Glutamatergic neuron (in vitro differentiated cells): ENCODE data around the gene PTPRN2. TPM values are rescaled to one million over a fixed set of nuclear protein-coding genes. Genes with fewer than 3 reads are reported as not detected.
A peak's percentile ranks its signal among the peaks of the same experiment; 100 is the strongest.

Experiments used
- DNase-seq: peaks from one replicate; pipeline ENCODE4 v3.0.0; 2022
- H3K27ac Mint-ChIP-seq: one replicate; pipeline ENCODE4 v1.8.0; 2020; ENCODE audit warnings: mild to moderate bottlenecking, mixed read lengths, inconsistent platforms; ENCODE audit not compliant: unreplicated experiment
- H3K27me3 Mint-ChIP-seq: one replicate; pipeline ENCODE4 v1.8.0; 2020; ENCODE audit warnings: mild to moderate bottlenecking, moderate library complexity, mixed read lengths, inconsistent platforms; ENCODE audit not compliant: unreplicated experiment
- H3K36me3 Mint-ChIP-seq: one replicate; pipeline ENCODE4 v1.8.0; 2020; ENCODE audit warnings: mild to moderate bottlenecking, mixed read lengths, inconsistent platforms; ENCODE audit not compliant: unreplicated experiment
- H3K4me1 Mint-ChIP-seq: one replicate; pipeline ENCODE4 v1.8.0; 2020; ENCODE audit warnings: mild to moderate bottlenecking, low read depth, mixed read lengths, inconsistent platforms; ENCODE audit not compliant: unreplicated experiment
- H3K4me3 Mint-ChIP-seq: one replicate; pipeline ENCODE4 v1.8.0; 2020; ENCODE audit warnings: mild to moderate bottlenecking, mixed read lengths, inconsistent platforms; ENCODE audit not compliant: unreplicated experiment
- H3K9me3 Mint-ChIP-seq: one replicate; pipeline ENCODE4 v1.8.0; 2020; ENCODE audit warnings: mild to moderate bottlenecking, moderate library complexity, mixed read lengths, inconsistent platforms; ENCODE audit not compliant: unreplicated experiment
- CTCF ChIP-seq: fragments of 200-600 bp; sonication (generic); IDR thresholded peaks from one replicate; pipeline ENCODE4 v1.5.0; 2021; ENCODE audit not compliant: partially characterized antibody, unreplicated experiment
- total RNA-seq: library from RNA; stranded (reverse); fragmentation: NEBNext Ultra II Directional; extraction: Animal tissue kit (Norgen Biotek cat#: 25700); gene quantifications from one replicate; pipeline ENCODE4 v1.2.1, GENCODE V29; 2021; ENCODE audit not compliant: unreplicated experiment

Gene PTPRN2
- total RNA-seq, 1 donor from 2014 or later, result 49.0 TPM

- Mint-ChIP-seq H3K4me1 (peaks cover 10% of the 10 kb centered on the region), H3K36me3 (peaks cover 29% of the 10 kb centered on the region), H3K27ac (no peak overlapping the region), H3K27me3 (peaks cover 11% of the 10 kb centered on the region), H3K4me3 (no peak overlapping the region), H3K9me3 (peaks cover 37% of the 10 kb centered on the region)
- TF ChIP-seq CTCF, result no peak
- DNase-seq, result no peak
Observed at GRCh38 chr7:157767506-157768197, 820.0 kb downstream of the PTPRN2 start.

- peak overlapping the region; percentile 35 for H3K27ac Mint-ChIP-seq
- no peak for DNase-seq
- TF ChIP-seq CTCF, result no peak
- peaks cover 4% of the 10 kb centered on the region for H3K27me3 Mint-ChIP-seq
- no peak overlapping the region for H3K4me3 Mint-ChIP-seq
- H3K36me3 Mint-ChIP-seq, result peaks cover 19% of the 10 kb centered on the region
- peaks cover 10% of the 10 kb centered on the region for H3K4me1 Mint-ChIP-seq
- H3K9me3 Mint-ChIP-seq, result peaks cover 26% of the 10 kb centered on the region
Observed at GRCh38 chr7:157766098-157766497, 821.5 kb downstream of the PTPRN2 start.

- no peak for TF ChIP-seq CTCF
- H3K27me3 Mint-ChIP-seq, result peaks cover 7% of the 10 kb centered on the region
- DNase-seq, result no peak
- no peak overlapping the region for H3K27ac Mint-ChIP-seq
- H3K4me3 Mint-ChIP-seq, result no peak overlapping the region
- peaks cover 15% of the 10 kb centered on the region for H3K36me3 Mint-ChIP-seq
- peaks cover 10% of the 10 kb centered on the region for H3K4me1 Mint-ChIP-seq
- H3K9me3 Mint-ChIP-seq, result peaks cover 29% of the 10 kb centered on the region
Observed at GRCh38 chr7:157764946-157765537, 822.6 kb downstream of the PTPRN2 start.

- peaks cover 7% of the 10 kb centered on the region for H3K4me1 Mint-ChIP-seq
- no peak overlapping the region for H3K27ac Mint-ChIP-seq
- H3K36me3 Mint-ChIP-seq, result peaks cover 14% of the 10 kb centered on the region
- H3K27me3 Mint-ChIP-seq, result peaks cover 11% of the 10 kb centered on the region
- DNase-seq, result no peak
- no peak overlapping the region for H3K4me3 Mint-ChIP-seq
- TF ChIP-seq CTCF, result no peak
- H3K9me3 Mint-ChIP-seq, result peaks cover 28% of the 10 kb centered on the region
Observed at GRCh38 chr7:157764193-157764592, 823.4 kb downstream of the PTPRN2 start.
